Glutamatergic neuron (in vitro differentiated cells): Measurements from ENCODE around the gene MFSD6. TPM values are rescaled to one million over a fixed set of nuclear protein-coding genes. Genes with fewer than 3 reads are reported as not detected.

Experiments
- DNase-seq: peaks from one replicate; pipeline ENCODE4 v3.0.0; 2022
- H3K27ac Mint-ChIP-seq: one replicate; pipeline ENCODE4 v1.8.0; 2020; ENCODE audit warnings: mild to moderate bottlenecking, mixed read lengths, inconsistent platforms; ENCODE audit not compliant: unreplicated experiment
- H3K27me3 Mint-ChIP-seq: one replicate; pipeline ENCODE4 v1.8.0; 2020; ENCODE audit warnings: mild to moderate bottlenecking, moderate library complexity, mixed read lengths, inconsistent platforms; ENCODE audit not compliant: unreplicated experiment
- H3K36me3 Mint-ChIP-seq: one replicate; pipeline ENCODE4 v1.8.0; 2020; ENCODE audit warnings: mild to moderate bottlenecking, mixed read lengths, inconsistent platforms; ENCODE audit not compliant: unreplicated experiment
- H3K4me1 Mint-ChIP-seq: one replicate; pipeline ENCODE4 v1.8.0; 2020; ENCODE audit warnings: mild to moderate bottlenecking, low read depth, mixed read lengths, inconsistent platforms; ENCODE audit not compliant: unreplicated experiment
- H3K4me3 Mint-ChIP-seq: one replicate; pipeline ENCODE4 v1.8.0; 2020; ENCODE audit warnings: mild to moderate bottlenecking, mixed read lengths, inconsistent platforms; ENCODE audit not compliant: unreplicated experiment
- H3K9me3 Mint-ChIP-seq: one replicate; pipeline ENCODE4 v1.8.0; 2020; ENCODE audit warnings: mild to moderate bottlenecking, moderate library complexity, mixed read lengths, inconsistent platforms; ENCODE audit not compliant: unreplicated experiment
- total RNA-seq: library from RNA; stranded (reverse); fragmentation: NEBNext Ultra II Directional; extraction: Animal tissue kit (Norgen Biotek cat#: 25700); gene quantifications from one replicate; pipeline ENCODE4 v1.2.1, GENCODE V29; 2021; ENCODE audit not compliant: unreplicated experiment
- TF ChIP-seq, protein P1 (sequence below): fragments of 200-600 bp; sonication (generic); IDR thresholded peaks from one replicate; pipeline ENCODE4 v1.5.0; 2021; ENCODE audit not compliant: partially characterized antibody, unreplicated experiment

The MFSD6 gene
- total RNA-seq, 1 donor from 2014 or later: 31.0 TPM

DNA sequence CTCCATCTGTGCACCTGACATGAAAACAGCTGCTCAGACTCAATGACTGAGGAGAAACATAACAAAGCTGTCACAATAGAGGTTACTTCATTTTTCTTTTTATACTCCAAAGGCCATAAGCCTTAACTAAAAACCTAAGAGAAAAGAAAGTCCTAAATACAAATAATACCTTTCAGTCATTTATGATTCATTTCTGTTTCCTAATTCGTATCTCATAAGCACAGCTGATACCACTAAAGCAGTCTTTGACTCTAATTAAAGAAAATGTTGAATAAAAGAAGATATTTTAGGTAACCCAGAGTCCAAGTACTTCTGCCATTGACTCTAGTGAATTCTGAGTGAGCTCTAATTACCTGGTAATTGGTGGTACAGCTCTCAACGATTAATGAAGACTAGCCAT is 105.7 kb downstream of the MFSD6 start:
- Mint-ChIP-seq H3K4me3 (no peak overlapping the region), H3K36me3 (no peaks in the 10 kb centered on the region)
- no peak for DNase-seq

DNA sequence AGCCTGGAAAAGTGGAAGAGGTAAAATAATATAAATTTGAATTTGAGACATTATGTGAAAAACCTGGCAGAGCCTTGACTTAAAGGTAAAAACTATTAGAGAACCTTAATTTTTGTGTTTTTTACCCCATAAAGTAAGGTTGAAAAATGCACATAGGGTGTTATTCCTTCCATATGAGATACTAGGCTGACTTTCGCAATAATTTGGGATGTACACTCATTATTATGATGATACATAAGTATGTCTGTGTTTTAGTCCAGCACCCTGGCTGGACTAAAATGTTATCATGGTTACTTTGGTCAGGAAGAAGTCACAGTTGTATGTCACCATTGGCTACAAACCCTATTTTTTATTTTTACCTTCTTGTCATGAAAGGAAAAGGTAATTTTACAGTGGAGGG is 106.5 kb downstream of the MFSD6 start:
- no peak for DNase-seq
- Mint-ChIP-seq H3K27ac (no peak overlapping the region), H3K9me3 (peaks cover 1% of the 10 kb centered on the region), H3K27me3 (peaks cover 2% of the 10 kb centered on the region), H3K36me3 (no peaks in the 10 kb centered on the region), H3K4me3 (no peak overlapping the region), H3K4me1 (no peaks in the 10 kb centered on the region)
- TF ChIP-seq, protein P1, sequence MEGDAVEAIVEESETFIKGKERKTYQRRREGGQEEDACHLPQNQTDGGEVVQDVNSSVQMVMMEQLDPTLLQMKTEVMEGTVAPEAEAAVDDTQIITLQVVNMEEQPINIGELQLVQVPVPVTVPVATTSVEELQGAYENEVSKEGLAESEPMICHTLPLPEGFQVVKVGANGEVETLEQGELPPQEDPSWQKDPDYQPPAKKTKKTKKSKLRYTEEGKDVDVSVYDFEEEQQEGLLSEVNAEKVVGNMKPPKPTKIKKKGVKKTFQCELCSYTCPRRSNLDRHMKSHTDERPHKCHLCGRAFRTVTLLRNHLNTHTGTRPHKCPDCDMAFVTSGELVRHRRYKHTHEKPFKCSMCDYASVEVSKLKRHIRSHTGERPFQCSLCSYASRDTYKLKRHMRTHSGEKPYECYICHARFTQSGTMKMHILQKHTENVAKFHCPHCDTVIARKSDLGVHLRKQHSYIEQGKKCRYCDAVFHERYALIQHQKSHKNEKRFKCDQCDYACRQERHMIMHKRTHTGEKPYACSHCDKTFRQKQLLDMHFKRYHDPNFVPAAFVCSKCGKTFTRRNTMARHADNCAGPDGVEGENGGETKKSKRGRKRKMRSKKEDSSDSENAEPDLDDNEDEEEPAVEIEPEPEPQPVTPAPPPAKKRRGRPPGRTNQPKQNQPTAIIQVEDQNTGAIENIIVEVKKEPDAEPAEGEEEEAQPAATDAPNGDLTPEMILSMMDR: no peak

More for the DNA sequence above, 105.7 kb downstream of the MFSD6 start:
- Mint-ChIP-seq H3K9me3 (peaks cover 1% of the 10 kb centered on the region), H3K27me3 (peaks cover 2% of the 10 kb centered on the region), H3K4me1 (no peaks in the 10 kb centered on the region), H3K27ac (no peak overlapping the region)
- TF ChIP-seq, protein P1: no peak

DNA sequence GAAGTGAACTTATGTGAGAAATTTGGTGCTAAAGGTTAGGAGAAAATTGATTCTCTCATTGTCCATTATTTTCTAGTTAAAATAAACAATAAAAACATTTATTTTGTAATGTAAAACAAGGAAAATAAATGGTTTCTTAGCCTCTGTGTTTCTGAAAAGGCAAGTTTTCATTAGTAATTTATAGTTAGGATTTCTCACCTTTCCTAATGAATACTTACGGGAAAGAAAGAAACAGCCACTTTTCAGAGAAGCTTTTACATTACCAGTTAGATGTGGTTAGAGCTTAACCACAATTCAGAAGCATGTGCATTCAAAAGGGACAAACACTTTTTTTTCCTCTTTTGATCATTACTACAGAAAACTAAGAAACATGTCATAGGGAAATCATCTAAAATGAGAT is 107.5 kb downstream of the MFSD6 start:
- H3K9me3 Mint-ChIP-seq: peaks cover 1% of the 10 kb centered on the region
- H3K4me3 Mint-ChIP-seq: no peak overlapping the region
- no peak for DNase-seq
- H3K36me3 Mint-ChIP-seq: no peaks in the 10 kb centered on the region
- TF ChIP-seq, protein P1: no peak
- no peak overlapping the region for H3K27ac Mint-ChIP-seq
- H3K27me3 Mint-ChIP-seq: peaks cover 4% of the 10 kb centered on the region
- no peaks in the 10 kb centered on the region for H3K4me1 Mint-ChIP-seq

DNA sequence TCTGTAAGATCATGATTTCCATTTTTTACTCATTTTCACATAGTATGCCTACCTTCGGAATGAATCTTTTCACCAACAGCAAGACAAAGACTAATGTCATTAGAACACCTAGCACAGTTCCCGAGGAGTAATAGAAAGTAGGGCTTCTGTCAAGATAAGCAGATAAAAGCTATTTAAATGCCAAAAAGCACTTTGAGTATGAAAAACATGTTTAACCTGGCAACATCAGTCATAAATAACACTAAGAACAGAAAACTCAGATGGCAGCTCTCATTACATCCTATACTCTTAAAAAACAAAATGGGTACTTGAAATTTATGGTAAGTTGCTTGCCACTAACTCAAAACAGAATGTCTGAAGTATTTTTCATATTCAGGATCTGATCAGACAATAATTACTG is 109.3 kb downstream of the MFSD6 start:
- no peaks in the 10 kb centered on the region for H3K36me3 Mint-ChIP-seq
- no peak for DNase-seq

DNA sequence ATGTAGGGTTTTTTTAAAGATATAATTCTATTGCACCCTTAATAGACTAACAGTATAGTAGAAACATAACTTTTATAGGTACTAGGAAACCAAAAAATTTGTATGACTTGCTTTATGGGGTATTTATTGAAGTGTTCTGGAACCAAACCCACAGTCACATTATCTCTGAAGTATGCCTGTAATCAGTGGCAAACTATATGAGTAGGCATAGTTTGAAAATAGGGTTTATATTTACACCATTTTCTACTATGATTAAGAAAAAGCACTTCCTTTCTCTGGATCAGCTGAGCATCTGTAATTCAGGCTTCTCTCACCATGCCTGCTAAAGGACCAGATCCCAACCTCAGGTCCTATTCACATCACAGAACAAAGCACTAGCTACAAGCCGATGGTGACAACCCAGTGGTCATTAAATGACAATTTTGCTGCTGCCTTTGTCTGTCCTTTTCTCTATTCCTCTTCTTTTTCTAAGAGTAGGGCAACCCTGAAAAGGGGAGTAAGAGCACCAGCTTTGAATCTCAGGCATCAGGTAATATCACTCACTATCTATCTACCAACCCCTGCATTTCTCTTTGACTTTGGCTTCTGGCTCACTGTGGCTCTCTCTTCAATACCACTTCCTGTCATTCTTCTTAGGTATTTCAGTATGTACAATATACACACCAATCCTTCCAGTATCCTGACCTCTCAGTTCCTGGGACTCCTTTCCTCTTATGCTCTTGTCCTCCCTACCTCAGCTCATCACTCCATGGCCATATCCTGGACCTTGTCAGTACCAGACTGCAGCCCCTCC is 112.0 kb downstream of the MFSD6 start:
- TF ChIP-seq, protein P1: no peak
- Mint-ChIP-seq H3K4me3 (no peak overlapping the region), H3K9me3 (no peaks in the 10 kb centered on the region), H3K4me1 (no peaks in the 10 kb centered on the region), H3K27ac (no peak overlapping the region), H3K27me3 (peaks cover 4% of the 10 kb centered on the region), H3K36me3 (no peaks in the 10 kb centered on the region)
- no peak for DNase-seq

More for the DNA sequence above, 109.3 kb downstream of the MFSD6 start:
- TF ChIP-seq, protein P1: no peak
- H3K27me3 Mint-ChIP-seq: peaks cover 4% of the 10 kb centered on the region
- no peak overlapping the region for H3K4me3 Mint-ChIP-seq
- H3K9me3 Mint-ChIP-seq: no peaks in the 10 kb centered on the region
- no peak overlapping the region for H3K27ac Mint-ChIP-seq
- H3K4me1 Mint-ChIP-seq: no peaks in the 10 kb centered on the region
